Keratinocyte (primary cell): ENCODE results near the gene ATP1A1. TPM values are rescaled to one million over a fixed set of nuclear protein-coding genes. Genes with fewer than 3 reads are reported as not detected.

Experiments used
- DNase-seq: peaks from one replicate; pipeline ENCODE4 v3.0.0-alpha.2; 2011; ENCODE audit warnings: low read depth, missing footprints, low spot score
- FAIRE-seq: peaks from 2 replicates; lab custom pipeline; 2011; peaks lifted over from hg19 to GRCh38; lab: Jason Lieb, UNC
- H2AFZ ChIP-seq: 2 replicates; pipeline ENCODE4 v1.6.0; 2012; ENCODE audit warnings: low read length, control low read depth, inconsistent platforms; ENCODE audit not compliant: control insufficient read depth
- H3K27ac ChIP-seq: 2 replicates; pipeline ENCODE4 v1.5.1; 2011; ENCODE audit warnings: low read length; ENCODE audit not compliant: control insufficient read depth, insufficient read depth
- H3K27me3 ChIP-seq: 3 replicates; pipeline ENCODE4 v1.6.0; 2011; ENCODE audit warnings: low read length; ENCODE audit not compliant: control insufficient read depth, insufficient read depth; ENCODE audit errors: extremely low read depth
- H3K36me3 ChIP-seq, 2 experiments: 2 replicates in 1 of 2; 3 replicates in 1 of 2; pipeline ENCODE4 v1.5.1; 2011; ENCODE audit warnings: low read length in 2 of 2, mild to moderate bottlenecking in 1 of 2; ENCODE audit not compliant: control insufficient read depth in 2 of 2, insufficient read depth in 2 of 2; ENCODE audit errors: extremely low read depth in 1 of 2
- H3K4me1 ChIP-seq: 3 replicates; pipeline ENCODE4 v1.5.1; 2011; ENCODE audit warnings: low read length; ENCODE audit not compliant: control insufficient read depth, insufficient read depth; ENCODE audit errors: extremely low read depth
- H3K4me2 ChIP-seq: 3 replicates; pipeline ENCODE4 v1.6.0; 2011; ENCODE audit warnings: low read depth, low read length; ENCODE audit not compliant: control insufficient read depth, insufficient read depth; ENCODE audit errors: extremely low read depth
- H3K4me3 ChIP-seq, 3 experiments: fragments of 200-600 bp in 1 of 3; sonication (generic) in 1 of 3; 2 replicates in 2 of 3; 3 replicates in 1 of 3; pipeline ENCODE4 v1.5.1; 2011 to 2016; ENCODE audit warnings: low read length in 3 of 3, mild to moderate bottlenecking in 3 of 3, control low read depth in 2 of 3, inconsistent platforms in 1 of 3, low read depth in 1 of 3, mixed read lengths in 1 of 3, mixed run types in 1 of 3, moderate library complexity in 1 of 3; ENCODE audit not compliant: control insufficient read depth in 2 of 3, insufficient read depth in 2 of 3; ENCODE audit errors: extremely low read depth in 1 of 3
- H3K79me2 ChIP-seq: 2 replicates; pipeline ENCODE4 v1.6.0; 2012; ENCODE audit warnings: low read length; ENCODE audit not compliant: control insufficient read depth, insufficient read depth
- H3K9ac ChIP-seq: 3 replicates; pipeline ENCODE4 v1.6.0; 2011; ENCODE audit warnings: low read length; ENCODE audit not compliant: control insufficient read depth, insufficient read depth; ENCODE audit errors: extremely low read depth
- H3K9me1 ChIP-seq: 3 replicates; pipeline ENCODE4 v1.6.0; 2011; ENCODE audit warnings: low read length; ENCODE audit not compliant: control insufficient read depth, insufficient read depth; ENCODE audit errors: extremely low read depth
- H3K9me3 ChIP-seq: 2 replicates; pipeline ENCODE4 v1.5.1; 2012; ENCODE audit warnings: low read depth, low read length; ENCODE audit not compliant: control insufficient read depth
- H4K20me1 ChIP-seq: 3 replicates; pipeline ENCODE4 v1.6.0; 2011; ENCODE audit warnings: low read length; ENCODE audit not compliant: control insufficient read depth, insufficient read depth; ENCODE audit errors: extremely low read depth
- CTCF ChIP-seq, 3 experiments: IDR thresholded peaks in 1 of 3; conservative IDR thresholded peaks in 1 of 3; optimal IDR thresholded peaks in 1 of 3; 2 replicates in 2 of 3; 3 replicates in 1 of 3; pipeline versions ENCODE3 to v1.5.1; 2011; ENCODE audit warnings: low read length in 3 of 3, mild to moderate bottlenecking in 3 of 3, moderate library complexity in 2 of 3, control low read depth in 1 of 3, inconsistent platforms in 1 of 3; ENCODE audit not compliant: insufficient read depth in 2 of 3; ENCODE audit errors: extremely low read depth in 1 of 3
- EZH2 ChIP-seq: IDR thresholded peaks from one replicate; pipeline ENCODE4 v1.6.1; 2012; ENCODE audit warnings: inconsistent platforms, mild to moderate bottlenecking, low read length, moderate library complexity
- dilution Hi-C: fragments of 300-500 bp; cut with MboI; formaldehyde crosslinking; loops from one replicate; pipeline ENCODE4 v1.7.0; 2020; ENCODE audit warnings: low sequenced_read_pairs; ENCODE audit not compliant: extremely low pct_ligation_motif_present
- polyA minus RNA-seq, 3 experiments: library from RNA; depleted of rRNA, polyadenylated mRNA; stranded (reverse); fragments of >200 nt; gene quantifications; 1 replicate in 1 of 3; 2 replicates in 1 of 3; 3 replicates in 1 of 3; pipeline ENCODE4 v1.2.3, GENCODE V29; 2011
- polyA plus RNA-seq, 5 experiments: library from polyadenylated mRNA; depleted of rRNA in 3 of 5; stranded (reverse) in 3 of 5; stranded (forward) in 1 of 5; unstranded in 1 of 5; fragments of >200 nt; gene quantifications; 1 replicate in 1 of 5; 2 replicates in 3 of 5; 3 replicates in 1 of 5; pipeline versions ENCODE4 v1.2.1 to v1.2.3, GENCODE V29; 2011 to 2012; ENCODE audit warnings: missing spikeins in 2 of 5, low read depth in 1 of 5, low replicate concordance in 1 of 5

ATP1A1 gene
- 357 to 412 TPM (median 381 TPM) in 3 replicates for polyA plus RNA-seq
- 305 TPM for polyA plus RNA-seq (2011; ENCODE audit: low read depth)
- 239 and 241 TPM in 2 replicates for polyA plus RNA-seq (2011; cell fraction: cytosol; rRNA removed)
- 486 and 517 TPM in 2 replicates for polyA plus RNA-seq (2011; cell fraction: nucleus; rRNA removed)
- polyA plus RNA-seq (2012; ENCODE audit: low replicate concordance) = 252 and 318 TPM in 2 replicates
- polyA minus RNA-seq = 225 to 603 TPM (median 478 TPM) in 3 replicates
- 257 TPM for polyA minus RNA-seq (2011; cell fraction: cytosol; rRNA and poly(A)+ RNA removed)
- polyA minus RNA-seq (2011; cell fraction: nucleus; rRNA and poly(A)+ RNA removed) = 329 and 500 TPM in 2 replicates

- no peaks in the 10 kb centered on the region for H3K36me3 ChIP-seq
- H3K9ac ChIP-seq = peak within 1 kb of the TSS; percentile 78
- H3K27ac ChIP-seq = peak within 1 kb of the TSS; percentile 96
- peaks cover 28% of the 10 kb centered on the region for H3K79me2 ChIP-seq
- peaks cover 3% of the 10 kb centered on the region for H3K27me3 ChIP-seq
- H3K4me1 ChIP-seq = peaks cover 38% of the 10 kb centered on the region
- no peaks in the 10 kb centered on the region for H3K9me3 ChIP-seq
- no peaks in the 10 kb centered on the region for H4K20me1 ChIP-seq
- no peak for FAIRE-seq
- H3K9me1 ChIP-seq = no peaks in the 10 kb centered on the region
- TF ChIP-seq EZH2 (no peak), CTCF (optimal IDR thresholded peaks at IDR 0.05 in 1 of 3, IDR thresholded peaks at IDR 0.05 in 1 of 3, conservative IDR thresholded peaks at IDR 0.05 in 1 of 3; ENCODE audit: extremely low read depth in 1 of 3, insufficient read depth in 2 of 3, low read length in 3 of 3) (peak in 1 of 3 experiments; percentile 6)
- peak; percentile 62 for DNase-seq
- peak within 1 kb of the TSS; percentile 88 for H3K4me2 ChIP-seq
- dilution Hi-C loops = no loop called here
- peak within 1 kb of the TSS; percentile 82 to 94 (median 86) for H3K4me3 ChIP-seq
- peak within 1 kb of the TSS; percentile 93 for H2AFZ ChIP-seq
Observed at GRCh38 chr1:116372651-116373430, at the start of gene ATP1A1. Gene ATP1A1 (plus strand): TSS chr1:116373244. CDS start chr1:116373512, 268 bp downstream.

- no peaks in the 10 kb centered on the region for H3K36me3 ChIP-seq
- FAIRE-seq (no peak), DNase-seq (no peak)
- H3K27ac ChIP-seq = no peak overlapping the region
- dilution Hi-C loops = no loop called here
- no peaks in the 10 kb centered on the region for H3K9me1 ChIP-seq
- H3K4me1 ChIP-seq = no peaks in the 10 kb centered on the region
- H3K27me3 ChIP-seq = no peaks in the 10 kb centered on the region
- no peaks in the 10 kb centered on the region for H3K79me2 ChIP-seq
- no peaks in the 10 kb centered on the region for H4K20me1 ChIP-seq
- no peak overlapping the region for H3K9ac ChIP-seq
- TF ChIP-seq EZH2 = no peak
- no peak for TF ChIP-seq CTCF (optimal IDR thresholded peaks at IDR 0.05 in 1 of 3, IDR thresholded peaks at IDR 0.05 in 1 of 3, conservative IDR thresholded peaks at IDR 0.05 in 1 of 3; ENCODE audit: extremely low read depth in 1 of 3, insufficient read depth in 2 of 3, low read length in 3 of 3)
- H3K4me3 ChIP-seq = no peak overlapping the region
- no peak overlapping the region for H3K4me2 ChIP-seq
- H3K9me3 ChIP-seq = no peaks in the 10 kb centered on the region
- H2AFZ ChIP-seq = no peak overlapping the region
Observed at GRCh38 chr1:116323491-116323890, 49.6 kb upstream of the ATP1A1 start.
